Stimulated activated CD4-positive, alpha-beta T cell treated with anti-CD3 and anti-CD28 coated beads, Interleukin-12 subunit alpha, Interleukin-12 subunit beta, amount 100 ng/mL, for 24 hours (primary cell): ENCODE data around the gene TFCP2.
"Not testable (repeated sequence)": the region's sequence is repeated elsewhere in the genome, so short reads cannot be mapped to it uniquely, and the experiment has no call there.

ENCODE experiments used
- DNase-seq, 2 experiments: peaks; one replicate each; pipeline ENCODE4 v3.0.0-alpha.2; 2020; ENCODE audit warnings: low read depth in 2 of 2

The TFCP2 gene

GRCh38 chr12:51082561-51083125, 90.3 kb downstream of the TFCP2 start:
- DNase-seq, result no peak

GRCh38 chr12:51081421-51081820, 91.5 kb downstream of the TFCP2 start:
- DNase-seq, result no peak

GRCh38 chr12:51080136-51080535, 92.8 kb downstream of the TFCP2 start:
- no peak for DNase-seq

- DNase-seq, result not testable (repeated sequence)
These were observed 94.1 kb downstream of the TFCP2 start for GRCh38 chr12:51078866-51079265.

GRCh38 chr12:51078346-51078745, 94.6 kb downstream of the TFCP2 start:
- DNase-seq, result not testable (repeated sequence)

- DNase-seq, result no peak
These were observed 95.0 kb downstream of the TFCP2 start for GRCh38 chr12:51077930-51078329.

GRCh38 chr12:51076236-51076930, 96.6 kb downstream of the TFCP2 start:
- peak in 1 of 2 experiments; percentile 16 for DNase-seq

GRCh38 chr12:51075390-51075789, 97.5 kb downstream of the TFCP2 start:
- no peak for DNase-seq

GRCh38 chr12:51071663-51072062, 101.3 kb downstream of the TFCP2 start:
- no peak for DNase-seq

GRCh38 chr12:51070004-51070403, 102.9 kb downstream of the TFCP2 start:
- no peak for DNase-seq

- no peak for DNase-seq
These were observed 105.2 kb downstream of the TFCP2 start for GRCh38 chr12:51067771-51068170.

GRCh38 chr12:51067229-51067628, 105.7 kb downstream of the TFCP2 start:
- no peak for DNase-seq

- no peak for DNase-seq
These were observed 107.4 kb downstream of the TFCP2 start for GRCh38 chr12:51065530-51065929.

GRCh38 chr12:51062631-51063397, 110.1 kb downstream of the TFCP2 start:
- no peak for DNase-seq

- DNase-seq, result no peak
These were observed 113.8 kb downstream of the TFCP2 start for GRCh38 chr12:51059086-51059485.

- no peak for DNase-seq
These were observed 116.7 kb downstream of the TFCP2 start for GRCh38 chr12:51056242-51056641.

GRCh38 chr12:51055060-51055459, 117.9 kb downstream of the TFCP2 start:
- no peak for DNase-seq

GRCh38 chr12:51051787-51052186, 121.1 kb downstream of the TFCP2 start:
- no peak for DNase-seq

GRCh38 chr12:51049525-51049924, 123.4 kb downstream of the TFCP2 start:
- DNase-seq, result no peak

- DNase-seq, result no peak
These were observed 124.2 kb downstream of the TFCP2 start for GRCh38 chr12:51048661-51049251.

- peak; percentile 78 to 81 for DNase-seq
These were observed 125.0 kb downstream of the TFCP2 start, which contains the start of gene LETMD1 for GRCh38 chr12:51047655-51048540. TSS of gene LETMD1 (plus strand) at chr12:51048327. CDS start at chr12:51048357, 30 bp downstream.
